Progenitor cell of endocrine pancreas (in vitro differentiated cells): ENCODE results near the gene BHLHE41. TPM values are rescaled to one million over a fixed set of nuclear protein-coding genes. Genes with fewer than 3 reads are reported as not detected.

ENCODE experiments used
- DNase-seq: peaks from one replicate; pipeline ENCODE4 v3.0.0; 2021; ENCODE audit warnings: low spot score; ENCODE audit not compliant: unreplicated experiment
- H3K27ac Mint-ChIP-seq: 2 replicates; pipeline ENCODE4 v1.8.0; 2021; ENCODE audit warnings: mild to moderate bottlenecking, moderate library complexity, mixed read lengths
- H3K27me3 Mint-ChIP-seq: 2 replicates; pipeline ENCODE4 v1.8.0; 2021; ENCODE audit warnings: mixed read lengths
- H3K36me3 Mint-ChIP-seq: 2 replicates; pipeline ENCODE4 v1.8.0; 2022; ENCODE audit warnings: mixed read lengths; ENCODE audit not compliant: insufficient read depth
- H3K4me1 Mint-ChIP-seq: 2 replicates; pipeline ENCODE4 v1.8.0; 2021; ENCODE audit warnings: low read depth, mixed read lengths
- H3K4me3 Mint-ChIP-seq: 2 replicates; pipeline ENCODE4 v1.8.0; 2021; ENCODE audit warnings: low read depth, mild to moderate bottlenecking, moderate library complexity, mixed read lengths
- H3K9me3 Mint-ChIP-seq: 2 replicates; pipeline ENCODE4 v1.8.0; 2021; ENCODE audit warnings: low read depth, mixed read lengths
- CTCF ChIP-seq: fragments of 200-600 bp; sonication (generic); IDR thresholded peaks from one replicate; pipeline ENCODE4 v1.5.0; 2021; ENCODE audit warnings: antibody characterized with exemption, mild to moderate bottlenecking; ENCODE audit not compliant: unreplicated experiment
- total RNA-seq: library from RNA; stranded (reverse); gene quantifications from 2 replicates; pipeline ENCODE4 v1.2.1, GENCODE V29; 2021

BHLHE41 gene
- total RNA-seq, 1 donor from 2014 or later: 0.46 TPM

- Mint-ChIP-seq H3K4me3 (no peak overlapping the region), H3K27me3 (peaks cover 19% of the 10 kb centered on the region), H3K4me1 (peaks cover 26% of the 10 kb centered on the region), H3K9me3 (no peaks in the 10 kb centered on the region), H3K36me3 (no peaks in the 10 kb centered on the region), H3K27ac (no peak overlapping the region)
- no peak for TF ChIP-seq CTCF
- no peak for DNase-seq
Measured at GRCh38 chr12:26108915-26109314, 15.9 kb downstream of the BHLHE41 start.

- peaks cover 9% of the 10 kb centered on the region for H3K27me3 Mint-ChIP-seq
- H3K36me3 Mint-ChIP-seq: no peaks in the 10 kb centered on the region
- no peak overlapping the region for H3K4me3 Mint-ChIP-seq
- no peaks in the 10 kb centered on the region for H3K9me3 Mint-ChIP-seq
- no peak for TF ChIP-seq CTCF
- peak overlapping the region; percentile 12 for H3K27ac Mint-ChIP-seq
- peaks cover 12% of the 10 kb centered on the region for H3K4me1 Mint-ChIP-seq
- no peak for DNase-seq
Measured at GRCh38 chr12:26106347-26106746, 18.5 kb downstream of the BHLHE41 start.

- no peak for DNase-seq
- Mint-ChIP-seq H3K4me3 (no peak overlapping the region), H3K4me1 (peaks cover 7% of the 10 kb centered on the region), H3K27ac (no peak overlapping the region), H3K9me3 (no peaks in the 10 kb centered on the region), H3K27me3 (peaks cover 3% of the 10 kb centered on the region), H3K36me3 (no peaks in the 10 kb centered on the region)
- no peak for TF ChIP-seq CTCF
Measured at GRCh38 chr12:26102953-26103352, 21.9 kb downstream of the BHLHE41 start.

- Mint-ChIP-seq H3K36me3 (no peaks in the 10 kb centered on the region), H3K27ac (no peak overlapping the region), H3K27me3 (peaks cover 3% of the 10 kb centered on the region), H3K9me3 (no peaks in the 10 kb centered on the region), H3K4me1 (peaks cover 7% of the 10 kb centered on the region), H3K4me3 (no peak overlapping the region)
- no peak for TF ChIP-seq CTCF
- no peak for DNase-seq
Measured at GRCh38 chr12:26101763-26102162, 23.1 kb downstream of the BHLHE41 start.

- peaks cover 1% of the 10 kb centered on the region for H3K27me3 Mint-ChIP-seq
- H3K4me1 Mint-ChIP-seq: peaks cover 7% of the 10 kb centered on the region
- TF ChIP-seq CTCF: no peak
- no peak overlapping the region for H3K4me3 Mint-ChIP-seq
- H3K36me3 Mint-ChIP-seq: no peaks in the 10 kb centered on the region
- DNase-seq: no peak
- H3K27ac Mint-ChIP-seq: no peak overlapping the region
- no peaks in the 10 kb centered on the region for H3K9me3 Mint-ChIP-seq
Measured at GRCh38 chr12:26101350-26101734, 23.5 kb downstream of the BHLHE41 start.
